GM19035 (cell line): ENCODE data around the gene PTPMT1.
A peak's percentile ranks its signal among the peaks of the same experiment; 100 is the strongest.
"Not testable (repeated sequence)": the region's sequence is repeated elsewhere in the genome, so short reads cannot be mapped to it uniquely, and the experiment has no call there.

ENCODE experiments used
- ATAC-seq: cut with Tn5 transposase; IDR thresholded peaks from one replicate; pipeline ENCODE4 v1.9.1; 2021; ENCODE audit not compliant: unreplicated experiment

Gene PTPMT1

DNA sequence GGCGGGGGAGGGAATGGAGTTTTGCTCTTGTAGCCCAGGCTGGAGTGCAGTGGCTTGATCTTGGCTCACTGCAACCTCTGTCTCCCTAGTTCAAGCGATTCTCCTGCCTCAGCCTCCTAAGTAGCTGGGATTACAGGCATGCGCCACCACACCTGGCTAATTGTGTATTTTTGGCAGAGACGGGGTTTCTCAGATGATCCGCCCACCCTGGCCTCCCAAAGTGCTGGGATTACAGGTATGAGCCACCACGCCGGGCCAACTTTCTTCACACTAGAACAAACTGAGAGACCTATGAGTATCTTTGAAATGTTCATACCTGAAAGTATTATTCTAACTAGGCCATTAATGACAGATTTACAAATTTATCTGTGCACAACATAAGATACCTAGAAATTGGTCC is 19.1 kb upstream of the PTPMT1 start:
- not testable (repeated sequence) for ATAC-seq

DNA sequence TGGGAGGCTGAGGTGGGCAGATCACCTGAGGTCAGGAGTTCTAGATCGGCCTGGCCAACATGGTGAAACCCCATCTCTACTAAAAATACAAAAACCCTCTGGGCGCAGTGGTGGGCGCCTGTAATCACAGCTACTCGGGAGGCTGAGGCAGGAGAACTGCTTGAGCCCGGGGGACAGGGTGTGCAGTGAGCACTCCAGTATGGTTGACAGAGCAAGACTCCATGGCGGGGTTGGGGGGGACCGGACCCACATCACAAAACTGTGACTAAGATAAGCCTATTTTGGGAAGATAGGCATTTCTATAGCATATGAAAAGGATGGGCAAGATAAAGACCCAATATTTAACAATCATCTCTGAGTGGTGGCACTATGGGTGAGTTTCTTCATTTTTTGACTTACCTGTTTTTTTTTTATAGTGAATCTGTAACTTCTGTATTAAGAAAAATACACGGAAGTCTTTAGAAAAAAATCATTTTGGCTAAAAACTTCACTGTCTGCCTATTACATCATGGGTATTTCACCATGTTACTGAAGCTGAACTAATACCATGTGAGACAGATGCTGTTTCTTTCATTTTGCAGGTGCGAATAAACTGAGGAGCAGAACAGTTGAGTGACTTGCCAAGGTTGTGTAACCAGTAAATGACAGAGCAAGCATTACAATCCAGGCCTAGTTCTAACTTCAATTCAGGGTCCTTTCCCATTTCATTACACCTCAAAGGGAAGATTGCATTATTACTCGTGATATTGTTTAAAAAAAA is 14.9 kb upstream of the PTPMT1 start:
- ATAC-seq, result no peak

DNA sequence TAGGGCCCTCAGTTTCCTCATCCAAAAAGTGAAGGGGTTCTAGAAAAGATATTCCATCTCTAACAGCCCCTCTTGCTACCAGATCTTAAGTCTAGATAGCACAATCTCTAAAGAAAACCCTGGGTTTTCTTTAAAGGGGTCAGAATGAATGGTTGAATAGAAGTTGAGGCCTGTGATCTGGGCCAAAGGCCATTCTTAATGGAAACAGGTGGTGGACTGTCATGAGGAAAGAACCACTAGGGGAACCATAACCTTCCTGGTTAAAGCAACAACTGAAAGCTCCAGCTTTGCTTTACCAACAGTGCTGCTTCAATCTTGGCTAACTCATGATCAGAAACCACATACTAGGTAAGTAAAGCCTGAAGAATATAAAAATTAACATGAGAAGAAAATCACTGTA is 14.3 kb upstream of the PTPMT1 start:
- ATAC-seq, result no peak

DNA sequence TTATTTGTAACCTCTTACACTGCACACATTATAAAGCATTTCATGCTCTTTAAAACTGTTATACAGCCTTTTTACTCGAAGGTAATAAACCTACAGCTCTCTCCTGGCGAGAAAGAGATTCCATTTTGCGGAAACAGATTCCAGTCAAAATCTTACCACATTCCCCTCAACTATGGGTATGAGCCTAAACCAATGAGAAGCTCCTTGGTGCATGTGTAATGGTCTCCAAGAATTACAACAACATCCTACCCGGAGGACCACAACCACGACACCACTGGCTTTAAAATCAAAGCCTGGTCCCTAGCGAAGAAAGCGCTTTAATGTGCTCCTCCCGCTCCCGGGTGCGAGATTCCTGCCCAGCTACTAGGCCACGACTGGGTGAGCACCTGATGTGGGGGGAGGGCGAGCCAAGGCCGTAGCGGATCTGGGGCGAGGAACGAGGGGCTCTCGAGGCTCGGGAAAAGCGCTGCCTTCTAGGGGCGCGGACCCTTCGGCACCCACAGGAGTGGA is 13.3 kb upstream of the PTPMT1 start:
- ATAC-seq, result peak; percentile 12

DNA sequence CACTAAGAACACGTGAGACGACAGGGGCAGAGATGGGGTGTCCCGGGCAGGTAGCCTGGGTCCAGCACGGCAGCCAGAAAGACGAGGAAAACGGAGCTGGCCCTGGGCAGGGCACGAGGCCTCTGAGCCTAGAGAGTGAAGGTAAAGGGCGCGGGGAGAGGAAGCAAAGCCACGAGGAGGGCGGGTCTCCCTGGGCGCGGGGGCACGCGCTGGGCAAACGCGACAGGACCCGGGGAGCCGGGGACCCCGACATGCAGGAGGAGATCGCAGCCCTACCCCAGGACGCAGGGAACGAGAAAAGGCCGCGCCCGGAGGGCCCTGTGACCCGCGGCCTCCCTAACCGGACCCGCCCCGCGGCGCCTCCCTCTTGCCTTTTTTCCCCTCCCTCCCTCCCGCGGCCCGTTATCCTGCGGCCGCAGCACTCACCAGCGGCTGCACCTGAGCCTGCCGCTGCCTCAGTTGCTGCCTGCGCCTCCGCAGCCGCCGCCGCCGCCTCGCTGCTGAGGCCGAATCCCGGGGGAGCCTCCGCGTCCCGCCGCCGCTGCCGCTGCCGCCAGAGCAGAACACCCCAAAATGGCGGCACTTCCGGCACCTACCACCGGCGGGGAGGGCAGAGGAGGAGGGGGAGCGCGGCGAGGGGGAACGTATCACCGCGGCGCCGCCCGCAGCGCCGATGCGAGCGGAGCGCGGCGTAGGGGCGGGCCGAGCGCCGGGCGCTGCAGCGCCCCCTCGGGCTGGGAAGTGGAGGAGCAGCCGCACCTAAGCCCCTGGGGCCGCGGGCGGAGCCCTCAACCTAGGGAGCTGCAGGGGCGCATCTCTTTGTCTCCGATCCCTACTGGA is 12.6 kb upstream of the PTPMT1 start, which contains the start of gene CELF1:
Gene CELF1 (minus strand): TSS at position 567 of the 840 bp plus-strand sequence. CDS start 53,609 bp downstream, outside the sequence.
- peak; percentile 92 for ATAC-seq

DNA sequence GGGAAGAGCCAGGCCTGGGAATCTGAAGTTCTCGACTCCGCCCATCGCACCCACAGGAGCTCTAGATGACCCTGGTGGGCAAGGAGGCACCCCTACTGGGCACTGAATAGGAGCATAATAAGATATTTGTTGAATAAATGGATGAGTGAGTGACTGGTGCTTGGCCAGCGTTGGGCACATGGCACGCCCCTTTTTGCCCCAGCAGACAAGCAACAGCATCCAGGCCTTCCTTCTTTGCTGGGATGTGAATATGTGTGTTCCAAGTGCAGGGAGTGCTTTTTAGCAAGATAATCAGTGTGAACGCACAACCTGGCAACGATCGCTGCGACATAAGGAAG is 12.0 kb upstream of the PTPMT1 start:
- peak; percentile 25 for ATAC-seq

DNA sequence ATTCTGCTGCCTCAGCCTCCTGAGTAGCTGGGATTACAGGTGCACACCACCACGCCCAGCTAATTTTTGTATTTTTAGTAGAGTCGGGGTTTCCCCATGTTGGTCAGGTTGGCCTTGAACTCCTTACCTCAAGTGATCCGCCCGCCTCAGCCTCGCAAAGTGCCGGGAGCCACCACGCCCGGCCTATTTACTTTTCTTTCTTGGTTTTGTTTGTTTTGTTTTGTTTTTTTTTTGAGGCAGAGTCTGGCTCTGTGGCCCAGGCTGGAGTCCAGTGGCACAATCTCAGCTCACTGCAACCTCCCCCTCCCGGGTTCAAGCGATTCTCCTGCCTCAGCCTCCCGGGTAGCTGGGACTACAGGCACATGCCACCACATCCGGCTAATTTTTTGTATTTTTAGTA is 8.4 kb upstream of the PTPMT1 start:
- ATAC-seq, result not testable (repeated sequence)

DNA sequence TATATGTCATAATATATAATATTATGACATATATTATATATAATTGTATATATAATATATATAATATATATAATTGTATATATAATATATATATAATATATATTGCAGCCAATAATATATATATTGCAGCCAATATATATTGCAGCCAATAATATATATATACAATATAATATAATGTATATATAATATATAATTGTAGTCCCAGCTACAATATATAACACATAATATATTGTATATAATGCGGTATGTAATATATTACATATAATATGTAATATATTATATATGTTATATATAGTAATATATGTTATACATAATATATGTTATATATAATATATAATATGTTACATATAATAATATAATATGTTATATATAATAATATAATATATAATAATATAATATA is 6.7 kb upstream of the PTPMT1 start:
- ATAC-seq, result no peak

DNA sequence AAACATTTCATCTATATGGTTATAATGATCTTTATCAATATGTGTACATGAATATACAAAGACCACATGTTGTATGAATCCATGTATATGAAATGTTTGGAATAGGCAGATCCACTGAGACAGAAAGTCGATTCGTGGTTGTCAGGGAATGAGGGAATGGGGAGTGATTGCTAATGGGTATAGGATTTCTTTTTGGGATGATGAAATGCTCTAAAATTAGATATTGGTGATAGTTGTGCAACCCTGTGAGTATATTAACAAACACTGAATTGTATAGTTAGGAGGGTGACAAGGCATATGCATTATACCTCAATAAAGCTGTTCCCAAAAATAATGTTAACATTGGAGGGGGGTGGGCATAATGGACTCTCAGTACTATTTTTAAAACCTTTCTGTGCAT is 5.0 kb upstream of the PTPMT1 start:
- no peak for ATAC-seq

DNA sequence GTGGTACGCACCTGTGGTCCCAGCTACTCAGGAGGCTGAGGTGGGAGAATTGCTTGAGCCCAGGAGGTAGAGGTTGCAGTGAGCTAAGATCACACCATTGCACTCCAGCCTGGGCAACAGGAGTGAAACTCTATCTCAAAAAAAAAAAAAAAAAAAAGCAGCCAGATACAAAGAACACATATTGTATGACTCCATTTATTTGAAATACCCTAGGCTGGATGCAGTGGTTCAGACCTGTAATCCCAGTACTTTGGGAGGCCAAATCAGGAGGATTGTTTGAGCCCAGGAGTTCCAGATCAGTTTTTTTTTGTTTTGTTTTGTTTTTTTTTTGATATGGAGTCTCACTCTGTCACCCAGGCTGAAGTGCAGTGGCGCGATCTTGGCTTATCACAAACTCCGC is 3.0 kb upstream of the PTPMT1 start:
- ATAC-seq, result not testable (repeated sequence)

DNA sequence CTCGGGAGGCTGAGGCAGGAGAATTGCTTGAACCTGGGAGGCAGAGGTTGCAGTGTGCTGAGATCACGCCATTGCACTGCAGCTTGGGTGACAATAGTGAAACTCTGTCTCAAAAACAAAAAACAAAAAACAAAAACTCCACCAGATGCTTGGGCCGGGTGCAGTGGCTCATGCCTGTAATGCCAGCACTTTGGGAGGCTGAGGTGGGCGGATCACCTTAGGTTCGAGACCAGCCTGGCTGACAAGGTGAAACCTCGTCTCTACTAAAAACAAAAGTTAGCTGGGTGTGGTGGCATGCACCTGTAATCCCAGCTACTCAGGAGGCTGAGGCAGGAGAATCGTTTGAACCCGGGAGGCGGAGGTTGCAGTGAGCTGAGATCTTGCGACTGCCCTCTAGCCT is 1.0 kb upstream of the PTPMT1 start:
- not testable (repeated sequence) for ATAC-seq

DNA sequence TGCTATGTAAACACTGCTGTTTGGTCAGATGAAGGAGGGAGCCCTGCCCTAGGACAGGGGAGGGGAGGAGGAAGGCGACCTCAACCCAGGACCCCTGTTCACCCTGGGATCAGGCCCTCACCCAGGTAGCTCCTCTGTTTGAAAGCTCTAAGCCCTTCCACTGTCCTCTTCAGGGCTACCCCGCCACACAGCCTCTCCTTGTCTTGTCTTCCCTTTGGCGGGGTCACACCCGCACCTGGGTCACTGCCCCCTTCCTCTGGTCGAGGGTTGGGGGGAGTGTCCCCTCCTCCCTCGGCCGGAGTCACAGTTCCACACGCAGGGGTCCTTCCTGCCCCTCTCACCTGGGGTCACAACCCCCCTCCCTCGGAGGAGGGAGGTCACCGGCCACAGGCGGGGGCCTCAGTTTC is 463 bp upstream of the PTPMT1 start:
- ATAC-seq, result no peak

DNA sequence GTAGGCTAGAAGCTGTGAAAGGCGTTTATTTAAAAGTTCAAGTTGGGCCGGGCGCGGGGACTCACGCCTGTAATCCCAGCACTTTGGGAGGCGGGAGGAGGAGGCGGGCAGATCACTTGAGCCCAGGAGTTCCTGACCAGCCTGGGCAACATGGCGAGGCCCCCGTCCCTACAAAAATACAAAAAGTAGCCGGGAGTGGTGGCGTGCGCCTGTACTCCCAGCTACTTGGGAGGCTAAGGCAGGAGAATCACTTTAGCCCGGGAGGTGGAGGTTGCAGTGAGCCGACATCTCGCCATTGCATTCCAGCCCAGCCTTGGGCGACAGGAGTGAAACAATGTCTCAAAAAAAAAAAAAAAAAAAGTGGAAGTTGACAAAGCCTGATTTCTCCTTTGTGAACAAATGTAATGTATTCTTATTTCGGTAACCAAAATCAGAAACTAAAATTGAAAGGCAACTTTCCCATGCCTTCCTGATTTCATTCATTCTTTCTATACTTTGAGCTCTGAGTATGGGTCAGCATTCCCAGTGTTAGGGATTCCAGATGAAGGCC is 825 bp downstream of the PTPMT1 start:
- peak; percentile 6 for ATAC-seq

DNA sequence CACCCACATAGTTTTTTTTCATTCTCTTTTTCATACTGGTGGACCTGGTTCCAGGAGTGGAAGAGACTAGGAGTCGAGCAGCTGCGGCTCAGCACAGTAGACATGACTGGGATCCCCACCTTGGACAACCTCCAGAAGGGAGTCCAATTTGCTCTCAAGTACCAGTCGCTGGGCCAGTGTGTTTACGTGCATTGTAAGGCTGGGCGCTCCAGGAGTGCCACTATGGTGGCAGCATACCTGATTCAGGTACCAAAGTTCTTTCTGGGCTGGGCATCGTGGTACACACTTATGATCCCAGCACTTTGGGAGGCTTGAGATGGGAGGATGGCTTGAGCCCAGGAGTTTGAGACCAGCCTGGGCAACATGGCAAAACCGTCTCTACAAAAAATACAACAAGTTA is 4.2 kb downstream of the PTPMT1 start:
- ATAC-seq, result no peak

DNA sequence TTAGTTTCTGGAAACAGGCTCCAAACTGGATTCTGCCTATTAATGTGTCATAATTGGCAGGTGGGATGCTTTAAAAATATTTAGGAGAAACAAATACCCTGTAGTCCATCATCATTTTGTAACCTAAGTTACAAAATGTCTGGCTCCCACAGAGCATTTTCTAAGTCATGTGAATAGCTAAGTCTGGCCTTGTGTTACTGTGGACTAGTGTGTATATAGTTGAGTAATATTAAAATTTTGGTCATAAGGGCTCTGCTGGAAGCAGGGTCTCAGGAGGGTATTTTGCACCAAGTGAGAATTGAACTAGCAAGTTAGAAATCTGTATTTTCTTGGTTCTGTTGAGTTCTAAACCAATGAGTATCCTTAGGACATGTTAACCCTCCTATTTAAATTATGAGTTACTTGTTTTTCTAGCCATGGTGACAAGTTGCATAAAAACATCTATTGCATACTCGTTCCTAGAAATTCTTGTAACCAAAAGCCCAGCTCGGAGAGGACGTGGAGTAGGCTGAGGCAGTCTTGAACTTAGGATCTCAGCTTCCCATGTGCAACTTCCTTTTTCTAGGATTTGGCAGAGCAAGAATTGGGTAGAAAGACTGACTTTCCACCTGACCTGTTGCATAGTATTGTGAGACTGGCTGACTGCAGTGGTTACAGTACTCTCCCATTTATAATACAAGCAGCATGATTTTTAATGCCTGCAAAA is 5.4 kb downstream of the PTPMT1 start:
- no peak for ATAC-seq

DNA sequence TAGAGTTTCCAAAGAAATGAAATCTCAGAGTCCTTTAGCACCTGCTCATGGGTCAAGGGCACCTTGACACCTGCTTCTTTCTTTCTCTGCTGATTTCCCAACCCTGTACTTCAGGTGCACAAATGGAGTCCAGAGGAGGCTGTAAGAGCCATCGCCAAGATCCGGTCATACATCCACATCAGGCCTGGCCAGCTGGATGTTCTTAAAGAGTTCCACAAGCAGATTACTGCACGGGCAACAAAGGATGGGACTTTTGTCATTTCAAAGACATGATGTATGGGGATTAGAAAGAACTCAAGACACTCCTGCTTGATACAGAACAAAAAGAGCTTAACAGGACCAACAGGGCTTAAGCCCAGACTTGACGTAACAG is 5.9 kb downstream of the PTPMT1 start:
- no peak for ATAC-seq

DNA sequence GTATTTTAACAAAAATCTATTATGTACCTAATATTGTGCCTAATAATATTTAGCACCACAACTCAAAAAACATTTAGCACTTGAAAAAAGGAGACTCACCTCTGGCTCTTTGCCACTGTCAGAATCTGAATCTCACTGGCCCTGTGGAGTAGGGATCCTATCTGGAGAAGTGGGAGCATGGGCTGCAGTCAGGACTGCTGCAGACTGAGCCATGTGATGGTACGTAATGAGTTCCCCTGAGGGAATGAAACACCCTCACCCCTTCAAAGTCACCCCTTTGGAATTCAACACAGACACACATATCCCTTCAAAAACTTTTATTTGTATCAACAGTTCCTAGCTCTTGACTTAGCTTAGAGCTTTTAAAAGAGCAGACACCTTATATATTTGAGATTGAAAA is 6.5 kb downstream of the PTPMT1 start:
- no peak for ATAC-seq

DNA sequence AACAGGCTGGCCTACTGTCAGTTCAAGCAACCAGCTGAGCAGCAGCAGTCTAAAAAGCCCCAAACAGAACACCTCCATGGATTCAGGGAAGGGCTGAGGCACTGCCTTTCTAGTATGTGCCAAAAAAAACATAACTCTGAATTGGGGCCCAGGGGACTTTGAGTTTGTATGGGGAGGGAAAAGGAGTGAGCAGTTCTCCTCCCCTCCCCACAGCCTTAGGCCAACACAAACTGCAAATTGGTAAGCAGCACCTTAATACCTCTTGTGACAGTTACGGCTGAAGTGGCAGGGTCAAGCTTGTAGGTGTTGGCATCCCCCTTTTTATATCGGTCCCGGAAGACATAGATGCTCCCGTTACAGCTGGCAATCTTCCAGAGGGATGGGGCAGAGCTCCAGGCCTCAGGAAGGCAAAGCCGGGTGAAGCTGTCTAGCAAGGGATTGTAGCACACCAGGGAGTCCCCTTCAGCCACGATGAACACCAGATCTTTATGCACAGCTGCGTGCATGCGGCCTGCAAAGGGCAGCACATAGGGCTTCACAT is 7.4 kb downstream of the PTPMT1 start:
- no peak for ATAC-seq

DNA sequence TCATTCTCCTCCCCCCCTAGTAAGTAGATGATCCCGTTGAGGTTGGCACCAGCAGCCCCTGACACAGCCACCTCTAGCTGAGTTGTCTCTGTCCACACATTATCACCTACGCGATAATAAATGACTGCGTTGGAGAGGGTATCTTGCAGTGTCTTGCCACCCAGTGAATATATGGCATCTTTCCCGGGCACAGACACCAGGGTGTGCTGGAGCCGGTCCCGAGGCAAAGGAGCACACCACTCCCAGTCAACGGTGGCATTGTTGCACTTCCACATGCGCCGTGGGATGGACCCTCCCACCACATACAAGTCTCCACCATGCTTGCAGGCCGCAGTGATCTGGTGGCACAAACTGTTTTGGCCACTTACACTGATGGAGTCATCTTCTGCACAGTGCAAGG is 7.9 kb downstream of the PTPMT1 start:
- ATAC-seq, result no peak

DNA sequence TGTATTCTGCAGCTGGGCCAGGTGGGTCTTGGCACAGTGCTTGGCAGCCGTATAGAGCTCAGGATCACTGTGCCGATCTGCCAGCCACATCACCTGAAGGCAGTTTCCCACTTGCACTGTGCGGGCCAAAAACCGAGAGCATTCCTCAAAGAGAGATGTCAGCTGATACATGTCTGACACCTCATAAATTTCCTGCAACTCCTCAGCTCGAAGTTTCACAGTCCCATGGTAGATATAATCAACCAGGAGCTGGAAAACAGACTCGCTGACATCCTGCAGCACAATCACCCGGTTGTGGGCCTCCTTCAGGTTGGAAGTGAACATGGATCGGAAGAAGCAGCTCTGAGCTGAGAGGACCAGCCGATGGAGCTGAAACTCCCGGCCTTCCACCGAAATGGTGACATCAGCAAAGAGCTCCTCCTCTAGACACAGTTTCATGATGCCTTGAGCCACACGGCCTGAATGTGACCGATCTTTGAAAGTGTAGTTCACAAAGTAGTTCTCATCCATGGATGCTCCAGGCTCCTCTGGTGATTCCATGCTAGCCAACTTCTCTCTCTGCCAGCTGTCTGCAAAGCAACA is 12.2 kb downstream of the PTPMT1 start:
- no peak for ATAC-seq
